M059J (cell line): ENCODE data around the gene PDIA5. TPM values are rescaled to one million over a fixed set of nuclear protein-coding genes. Genes with fewer than 3 reads are reported as not detected.
A peak's percentile ranks its signal among the peaks of the same experiment; 100 is the strongest.

Source experiments
- DNase-seq: peaks from one replicate; pipeline ENCODE4 v3.0.0-alpha.2; 2012; ENCODE audit warnings: low read depth
- total RNA-seq: library from RNA; depleted of rRNA; stranded (reverse); fragments of >200 nt; shearing (Covaris generic); gene quantifications from 2 replicates; pipeline ENCODE4 v1.2.3, GENCODE V29; 2014

The PDIA5 gene
- total RNA-seq, 1 experiment from 2014 or later = 39.1 TPM

- DNase-seq = no peak
Observed at GRCh38 chr3:123113889-123114450, 47.1 kb downstream of the PDIA5 start.

GRCh38 chr3:123116116-123116515, 49.3 kb downstream of the PDIA5 start:
- no peak for DNase-seq

GRCh38 chr3:123119388-123119787, 52.6 kb downstream of the PDIA5 start:
- DNase-seq = no peak

GRCh38 chr3:123119802-123120201, 53.0 kb downstream of the PDIA5 start:
- DNase-seq = no peak

- DNase-seq = no peak
Observed at GRCh38 chr3:123120573-123120972, 53.7 kb downstream of the PDIA5 start.

- DNase-seq = no peak
Observed at GRCh38 chr3:123122057-123122456, 55.2 kb downstream of the PDIA5 start.

- no peak for DNase-seq
Observed at GRCh38 chr3:123122525-123123315, 55.9 kb downstream of the PDIA5 start.

- DNase-seq = no peak
Observed at GRCh38 chr3:123123716-123124616, 57.1 kb downstream of the PDIA5 start.

- DNase-seq = no peak
Observed at GRCh38 chr3:123124971-123125370, 58.1 kb downstream of the PDIA5 start.

- no peak for DNase-seq
Observed at GRCh38 chr3:123126031-123126430, 59.2 kb downstream of the PDIA5 start.

- no peak for DNase-seq
Observed at GRCh38 chr3:123126653-123127052, 59.8 kb downstream of the PDIA5 start.

- no peak for DNase-seq
Observed at GRCh38 chr3:123129092-123129491, 62.3 kb downstream of the PDIA5 start.

- DNase-seq = no peak
Observed at GRCh38 chr3:123129532-123129931, 62.7 kb downstream of the PDIA5 start.

GRCh38 chr3:123130079-123130750, 63.4 kb downstream of the PDIA5 start:
- no peak for DNase-seq

GRCh38 chr3:123134671-123135070, 67.8 kb downstream of the PDIA5 start:
- DNase-seq = no peak

GRCh38 chr3:123137001-123137400, 70.2 kb downstream of the PDIA5 start:
- DNase-seq = no peak

- DNase-seq = no peak
Observed at GRCh38 chr3:123138839-123139444, 72.1 kb downstream of the PDIA5 start.

- no peak for DNase-seq
Observed at GRCh38 chr3:123139522-123139921, 72.7 kb downstream of the PDIA5 start.

- no peak for DNase-seq
Observed at GRCh38 chr3:123140550-123140949, 73.7 kb downstream of the PDIA5 start.

GRCh38 chr3:123141276-123141675, 74.5 kb downstream of the PDIA5 start:
- DNase-seq = no peak

GRCh38 chr3:123143669-123144411, 77.0 kb downstream of the PDIA5 start:
- peak; percentile 64 for DNase-seq
